OCI-LY1 (cell line): ENCODE measurements around the gene FGGY.

Source experiments
- H2AFZ ChIP-seq: fragments of 200-600 bp; sonication (generic), shearing (Covaris generic); 2 replicates; pipeline ENCODE4 v1.6.0; 2014; ENCODE audit warnings: antibody characterized with exemption, mild to moderate bottlenecking, low read length
- H3F3A ChIP-seq: fragments of 200-600 bp; sonication (generic), shearing (Covaris generic); 2 replicates; pipeline ENCODE4 v1.6.0; 2014; ENCODE audit warnings: mild to moderate bottlenecking, antibody characterized with exemption, low read length, moderate library complexity; ENCODE audit not compliant: insufficient read depth
- H3K27ac ChIP-seq: fragments of 200-600 bp; sonication (generic); 2 replicates; pipeline ENCODE4 v1.5.1; 2014; ENCODE audit warnings: low read length, mixed run types, mild to moderate bottlenecking, low read depth; ENCODE audit not compliant: poor library complexity, severe bottlenecking
- H3K27me3 ChIP-seq: fragments of 200-600 bp; sonication (generic); 2 replicates; pipeline ENCODE4 v1.6.0; 2014; ENCODE audit warnings: antibody characterized with exemption, mild to moderate bottlenecking, low read length, moderate library complexity; ENCODE audit not compliant: insufficient read depth
- H3K36me3 ChIP-seq: fragments of 200-600 bp; sonication (generic); 2 replicates; pipeline ENCODE4 v1.6.1; 2014; ENCODE audit warnings: mild to moderate bottlenecking, antibody characterized with exemption, low read length, moderate library complexity, mixed read lengths; ENCODE audit not compliant: insufficient read depth
- H3K4me1 ChIP-seq: fragments of 200-600 bp; sonication (generic); 2 replicates; pipeline ENCODE4 v1.5.1; 2014; ENCODE audit warnings: mild to moderate bottlenecking, low read length, moderate library complexity; ENCODE audit not compliant: insufficient read depth, severe bottlenecking
- H3K4me2 ChIP-seq: fragments of 200-600 bp; sonication (generic), shearing (Covaris generic); 2 replicates; pipeline ENCODE4 v1.6.1; 2014; ENCODE audit warnings: low read length
- H3K4me3 ChIP-seq: fragments of 200-600 bp; sonication (generic); 2 replicates; pipeline ENCODE4 v1.5.1; 2014; ENCODE audit warnings: low read length, low read depth, mild to moderate bottlenecking, mixed read lengths; ENCODE audit not compliant: poor library complexity, severe bottlenecking
- H3K79me2 ChIP-seq: fragments of 200-600 bp; shearing (Covaris generic); 2 replicates; pipeline ENCODE4 v1.6.1; 2016; ENCODE audit warnings: mixed run types, low read length, mixed read lengths; ENCODE audit not compliant: insufficient read depth
- H3K9ac ChIP-seq: fragments of 200-600 bp; sonication (generic), shearing (Covaris generic); 2 replicates; pipeline ENCODE4 v1.6.1; 2014; ENCODE audit warnings: mild to moderate bottlenecking, low read length, mixed read lengths
- H3K9me2 ChIP-seq: fragments of 200-600 bp; sonication (generic), shearing (Covaris generic); 2 replicates; pipeline ENCODE4 v1.6.1; 2014; ENCODE audit warnings: low read depth, mild to moderate bottlenecking, low read length, mixed read lengths
- H3K9me3 ChIP-seq: fragments of 200-600 bp; shearing (Covaris generic); 2 replicates; pipeline ENCODE4 v1.6.1; 2014; ENCODE audit warnings: low read length, mixed read lengths
- H4K20me1 ChIP-seq: fragments of 200-600 bp; sonication (generic), shearing (Covaris generic); 2 replicates; pipeline ENCODE4 v1.6.0; 2016; ENCODE audit warnings: mild to moderate bottlenecking, low read length; ENCODE audit not compliant: insufficient read depth
- EZH2 ChIP-seq: fragments of 200-600 bp; sonication (generic), shearing (Covaris generic); IDR thresholded peaks from 2 replicates; pipeline ENCODE4 v1.8.0; 2017; ENCODE audit warnings: borderline replicate concordance, mixed run types, mild to moderate bottlenecking, antibody characterized with exemption, low read length, moderate library complexity, mixed read lengths
- TF ChIP-seq, protein P1 (sequence below): fragments of 200-600 bp; sonication (generic), shearing (Covaris generic); IDR thresholded peaks from 2 replicates; pipeline ENCODE4 v1.5.1; 2017; ENCODE audit warnings: mild to moderate bottlenecking, antibody characterized with exemption, low read length, moderate library complexity, mixed read lengths

Gene FGGY

DNA sequence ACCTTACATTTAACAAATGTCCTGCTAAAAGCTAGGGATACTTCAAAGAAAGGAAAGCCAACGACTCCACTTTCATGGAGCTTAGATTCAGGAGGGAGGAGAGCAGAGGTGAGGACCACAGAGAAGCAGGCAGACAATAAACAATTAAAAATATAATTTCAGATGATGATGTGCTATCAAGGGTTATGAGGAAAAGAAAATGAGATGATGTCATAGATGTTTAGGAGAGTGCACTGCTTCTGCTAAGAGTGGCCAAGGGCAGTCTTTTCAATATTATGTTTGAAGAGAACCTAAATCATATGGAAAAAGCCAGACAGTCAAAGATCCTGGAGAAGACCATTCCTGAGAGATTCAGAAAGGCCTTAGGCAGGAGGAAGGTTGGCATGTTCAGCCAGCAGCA lies 451.2 kb downstream of the FGGY start:
- H3K36me3 ChIP-seq, result no peaks in the 10 kb centered on the region
- H4K20me1 ChIP-seq, result no peaks in the 10 kb centered on the region
- H3K4me1 ChIP-seq, result no peaks in the 10 kb centered on the region
- H2AFZ ChIP-seq, result no peak overlapping the region
- H3K27ac ChIP-seq, result no peak overlapping the region
- H3F3A ChIP-seq, result no peaks in the 10 kb centered on the region
- TF ChIP-seq EZH2, result no peak
- TF ChIP-seq, protein P1, sequence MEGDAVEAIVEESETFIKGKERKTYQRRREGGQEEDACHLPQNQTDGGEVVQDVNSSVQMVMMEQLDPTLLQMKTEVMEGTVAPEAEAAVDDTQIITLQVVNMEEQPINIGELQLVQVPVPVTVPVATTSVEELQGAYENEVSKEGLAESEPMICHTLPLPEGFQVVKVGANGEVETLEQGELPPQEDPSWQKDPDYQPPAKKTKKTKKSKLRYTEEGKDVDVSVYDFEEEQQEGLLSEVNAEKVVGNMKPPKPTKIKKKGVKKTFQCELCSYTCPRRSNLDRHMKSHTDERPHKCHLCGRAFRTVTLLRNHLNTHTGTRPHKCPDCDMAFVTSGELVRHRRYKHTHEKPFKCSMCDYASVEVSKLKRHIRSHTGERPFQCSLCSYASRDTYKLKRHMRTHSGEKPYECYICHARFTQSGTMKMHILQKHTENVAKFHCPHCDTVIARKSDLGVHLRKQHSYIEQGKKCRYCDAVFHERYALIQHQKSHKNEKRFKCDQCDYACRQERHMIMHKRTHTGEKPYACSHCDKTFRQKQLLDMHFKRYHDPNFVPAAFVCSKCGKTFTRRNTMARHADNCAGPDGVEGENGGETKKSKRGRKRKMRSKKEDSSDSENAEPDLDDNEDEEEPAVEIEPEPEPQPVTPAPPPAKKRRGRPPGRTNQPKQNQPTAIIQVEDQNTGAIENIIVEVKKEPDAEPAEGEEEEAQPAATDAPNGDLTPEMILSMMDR, result no peak
- no peaks in the 10 kb centered on the region for H3K79me2 ChIP-seq
- no peak overlapping the region for H3K4me3 ChIP-seq
- no peaks in the 10 kb centered on the region for H3K9me2 ChIP-seq
- no peak overlapping the region for H3K4me2 ChIP-seq
- no peak overlapping the region for H3K9ac ChIP-seq
- H3K27me3 ChIP-seq, result no peaks in the 10 kb centered on the region
- no peaks in the 10 kb centered on the region for H3K9me3 ChIP-seq

DNA sequence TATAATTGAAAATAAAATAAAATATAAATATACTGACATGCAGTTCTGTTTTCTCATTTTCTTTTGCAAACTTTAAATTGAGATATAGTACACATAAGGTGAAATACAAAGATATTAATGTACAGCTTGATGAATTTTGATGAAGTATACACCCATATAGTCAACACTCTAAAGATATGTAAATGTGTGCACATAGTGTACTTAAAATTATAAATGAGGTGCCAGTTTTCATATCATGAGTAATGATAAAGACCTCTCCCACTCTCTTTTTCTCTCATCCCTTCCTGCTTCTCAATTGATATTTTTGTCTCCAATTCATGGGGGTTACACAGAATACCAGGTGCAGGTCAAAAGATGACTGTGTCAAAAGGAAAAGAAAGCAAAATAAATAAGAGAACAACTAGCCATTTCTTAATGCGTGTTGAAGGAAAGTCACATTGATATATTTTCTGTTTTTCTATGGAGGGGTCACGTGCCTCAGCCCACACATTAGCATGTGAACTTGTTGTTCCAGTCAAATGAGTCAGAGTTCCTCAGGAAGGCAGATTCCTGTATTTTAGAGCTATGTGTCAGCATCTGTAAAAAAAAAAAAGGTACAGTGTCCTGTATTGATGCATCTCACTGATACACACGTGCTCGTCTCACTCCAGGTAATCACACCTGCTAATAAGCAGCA lies 453.6 kb downstream of the FGGY start:
- Histone ChIP-seq H3F3A (no peaks in the 10 kb centered on the region), H3K4me1 (no peaks in the 10 kb centered on the region), H3K27ac (no peak overlapping the region), H4K20me1 (no peaks in the 10 kb centered on the region), H3K9me3 (no peaks in the 10 kb centered on the region), H3K36me3 (no peaks in the 10 kb centered on the region), H2AFZ (no peak overlapping the region), H3K4me2 (no peak overlapping the region), H3K9me2 (no peaks in the 10 kb centered on the region), H3K4me3 (no peak overlapping the region), H3K9ac (no peak overlapping the region), H3K27me3 (no peaks in the 10 kb centered on the region), H3K79me2 (no peaks in the 10 kb centered on the region)
- TF ChIP-seq, protein P1, result no peak
- no peak for TF ChIP-seq EZH2

DNA sequence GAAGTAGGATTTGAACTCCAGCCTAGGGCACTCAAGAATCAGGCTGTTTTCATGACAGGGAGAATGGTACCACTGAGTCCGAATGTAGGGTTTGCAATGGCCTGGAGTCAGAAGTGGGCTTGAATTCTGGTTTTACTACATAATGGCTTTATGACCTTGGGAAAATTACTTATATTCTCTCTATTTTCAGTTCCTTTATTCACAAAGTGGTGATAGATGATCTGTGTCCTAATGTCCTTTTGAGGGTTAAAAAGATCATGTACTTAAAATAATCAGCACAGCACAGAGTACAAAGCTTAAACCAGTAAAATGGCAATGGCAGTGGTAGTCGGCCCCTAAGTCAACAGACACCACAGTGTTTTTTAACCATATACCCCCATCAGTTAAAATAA lies 454.1 kb downstream of the FGGY start:
- Histone ChIP-seq H3F3A (no peaks in the 10 kb centered on the region), H3K9me2 (no peaks in the 10 kb centered on the region), H3K4me1 (no peaks in the 10 kb centered on the region), H4K20me1 (no peaks in the 10 kb centered on the region), H3K27ac (no peak overlapping the region), H3K79me2 (no peaks in the 10 kb centered on the region), H2AFZ (no peak overlapping the region), H3K9ac (no peak overlapping the region), H3K9me3 (no peaks in the 10 kb centered on the region), H3K4me2 (no peak overlapping the region), H3K4me3 (no peak overlapping the region), H3K36me3 (no peaks in the 10 kb centered on the region), H3K27me3 (no peaks in the 10 kb centered on the region)
- no peak for TF ChIP-seq EZH2
- TF ChIP-seq, protein P1, result no peak
